Fibroblast of skin of right biceps (primary cell): ENCODE results near the gene R3HDM1.
"Not testable (repeated sequence)": the region's sequence is repeated elsewhere in the genome, so short reads cannot be mapped to it uniquely, and the experiment has no call there.

Source experiments
- DNase-seq: peaks from one replicate; pipeline ENCODE4 v3.0.0-alpha.2; 2013

R3HDM1 gene

DNA sequence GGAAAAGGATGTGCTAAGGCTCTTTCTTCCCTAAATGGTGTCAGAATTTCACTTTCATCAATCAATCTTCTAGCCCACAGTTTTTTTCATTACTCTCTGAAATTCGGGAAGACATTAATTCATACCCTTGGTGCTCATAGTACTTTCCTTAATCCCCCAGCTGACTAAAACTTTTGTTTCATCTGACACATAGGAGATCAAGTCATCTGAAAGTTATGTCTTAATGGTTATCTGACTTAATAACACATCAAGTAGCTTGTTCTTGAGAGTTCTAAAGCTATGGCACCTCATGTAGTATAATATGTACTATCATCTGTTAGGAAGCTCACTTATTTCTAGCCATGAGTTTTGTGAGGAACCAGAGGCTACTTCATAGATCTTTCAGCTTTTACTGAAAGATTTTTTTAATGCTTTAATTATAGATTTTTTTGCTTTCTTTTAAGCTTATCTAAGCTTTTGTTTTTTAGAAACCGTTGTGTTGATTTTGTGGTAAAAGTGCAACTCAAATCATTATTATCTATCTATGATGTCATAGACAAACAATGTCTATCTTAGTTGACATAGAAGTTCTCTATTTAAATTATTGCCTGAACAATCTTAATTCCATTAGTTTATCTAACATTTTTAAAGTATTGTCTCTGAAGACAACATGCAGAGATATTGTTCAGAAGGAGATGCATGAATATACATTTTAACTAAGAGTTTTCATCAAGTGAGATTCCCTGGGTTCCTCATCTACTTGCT lies 116.7 kb downstream of the R3HDM1 start:
- peak; percentile 3 for DNase-seq

DNA sequence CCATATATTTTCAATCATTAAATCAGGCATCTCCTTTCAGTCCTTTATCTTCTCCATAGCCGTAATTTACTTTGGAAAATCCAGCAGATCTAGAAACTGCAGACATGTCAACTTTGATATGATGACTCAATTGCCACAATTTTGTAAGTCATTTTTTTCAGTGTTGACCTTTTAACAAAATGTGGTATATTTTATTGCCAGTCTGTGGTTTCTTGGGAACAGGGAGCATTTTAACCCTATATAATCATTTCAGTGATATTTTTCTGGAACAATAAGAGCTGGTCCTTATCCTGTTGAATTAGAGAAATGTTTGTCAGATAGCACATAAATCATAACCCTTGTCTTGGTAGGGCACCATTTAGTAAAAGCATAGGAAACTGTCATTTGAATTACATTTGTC lies 119.4 kb downstream of the R3HDM1 start:
- DNase-seq: peak; percentile 2

DNA sequence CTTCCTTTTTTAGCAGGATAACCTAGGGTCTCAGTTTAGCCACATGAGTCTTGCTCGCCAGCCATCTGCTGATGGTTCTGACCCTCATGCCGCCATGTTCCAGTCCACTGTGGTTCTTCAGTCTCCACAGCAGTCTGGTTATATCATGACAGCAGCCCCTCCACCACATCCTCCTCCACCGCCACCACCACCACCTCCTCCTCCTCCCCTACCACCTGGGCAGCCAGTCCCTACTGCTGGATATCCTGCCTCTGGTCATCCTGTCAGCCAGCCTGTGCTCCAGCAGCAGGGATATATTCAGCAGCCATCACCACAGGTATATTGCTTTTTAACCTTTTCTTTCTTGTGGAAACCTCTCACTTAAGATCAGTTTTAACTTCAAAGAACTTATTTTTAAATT lies 120.4 kb downstream of the R3HDM1 start:
- DNase-seq: no peak

DNA sequence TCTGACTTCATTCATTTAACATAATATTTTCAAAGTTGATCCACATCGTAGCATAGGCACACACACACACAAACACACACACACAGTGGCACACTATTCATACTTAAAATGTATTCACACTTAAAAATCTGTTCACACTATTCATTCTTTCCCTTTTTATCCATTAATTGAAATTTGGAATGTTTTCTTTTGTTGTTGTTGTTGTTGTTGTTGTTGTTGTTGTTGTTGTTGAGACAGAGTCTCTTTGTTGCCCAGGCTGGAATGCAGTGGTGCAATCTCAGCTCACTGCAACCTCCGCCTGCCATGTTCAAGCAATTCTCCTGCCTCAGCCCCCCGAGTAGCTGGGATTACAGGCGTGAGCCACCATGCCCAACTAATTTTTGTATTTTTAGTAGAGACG lies 123.0 kb downstream of the R3HDM1 start:
- not testable (repeated sequence) for DNase-seq

DNA sequence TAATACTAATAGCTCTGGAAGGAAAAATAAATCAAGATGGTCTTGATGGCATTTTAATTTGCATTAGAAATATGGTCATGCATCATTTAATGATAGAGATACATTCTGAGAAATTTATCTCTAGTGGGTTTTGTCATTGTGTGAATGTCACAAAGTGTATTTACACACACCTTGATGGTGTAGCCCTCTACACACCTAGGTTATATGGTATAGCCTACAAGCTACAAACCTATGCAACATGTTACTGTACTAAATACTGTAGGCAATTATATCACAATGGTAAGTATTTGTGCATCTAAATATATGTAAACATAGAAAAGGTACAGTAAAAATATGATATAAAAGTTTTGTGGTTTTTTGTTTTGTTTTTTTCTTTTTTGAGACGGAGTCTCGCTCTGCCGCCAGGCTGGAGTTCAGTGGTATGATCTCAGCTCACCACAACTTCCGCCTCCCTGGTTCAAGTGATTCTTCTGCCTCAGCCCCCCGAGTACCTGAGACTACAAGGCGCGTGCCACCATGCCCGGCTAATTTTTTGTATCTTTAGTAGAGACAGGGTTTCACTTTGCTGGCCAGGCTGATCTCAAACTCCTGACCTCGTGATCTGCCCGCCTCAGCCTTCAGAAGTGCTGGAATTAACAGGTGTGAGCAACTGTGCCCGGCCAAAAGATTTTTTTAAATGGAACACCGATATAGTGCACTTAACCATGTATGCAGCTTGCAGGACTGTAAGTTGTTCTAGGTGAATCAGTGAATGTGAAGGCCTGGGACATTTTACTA lies 126.7 kb downstream of the R3HDM1 start:
- DNase-seq: no peak

DNA sequence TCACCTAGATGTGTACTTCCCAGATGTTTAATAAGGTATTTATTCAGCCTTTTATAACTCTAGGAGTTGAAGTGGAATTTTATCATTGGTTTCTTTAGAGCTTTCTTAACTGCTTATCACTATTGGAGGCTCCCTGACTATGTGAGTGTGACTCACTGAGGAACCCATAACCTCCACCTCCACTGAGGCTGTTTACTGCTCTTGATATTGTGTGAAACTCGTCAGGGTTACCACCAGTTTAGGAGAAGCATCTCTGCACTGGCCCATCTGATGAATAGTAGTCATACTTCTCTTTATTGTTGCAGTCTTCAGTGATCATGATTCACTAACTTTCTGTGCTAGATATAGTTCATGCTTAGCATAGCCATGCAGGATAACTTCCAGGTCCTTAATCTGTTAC lies 130.8 kb downstream of the R3HDM1 start:
- DNase-seq: no peak

DNA sequence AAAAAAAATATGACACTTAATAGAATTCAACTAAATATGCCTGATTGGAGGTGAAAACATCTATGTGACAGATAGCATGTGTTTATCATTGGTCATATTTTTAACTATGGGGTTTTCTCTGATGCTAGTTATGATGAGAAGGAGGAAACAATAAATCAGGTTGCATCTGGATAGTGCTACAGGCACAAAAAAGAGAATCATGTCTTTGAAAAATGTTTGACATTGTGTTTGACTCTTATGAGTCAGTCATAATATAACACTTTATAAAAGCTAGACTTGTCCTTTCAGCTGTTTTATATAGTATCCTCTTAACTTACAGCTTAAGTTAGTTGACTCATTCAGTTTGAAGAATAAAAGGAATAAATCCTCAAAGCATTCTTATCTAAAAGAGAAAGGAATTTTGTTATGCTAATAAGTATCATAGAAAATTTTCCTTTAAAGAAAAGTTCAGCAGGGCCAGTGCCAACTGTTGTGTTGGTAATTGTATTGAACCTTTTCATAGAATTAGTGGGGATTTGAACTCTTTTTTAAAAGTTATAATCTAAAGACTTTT lies 131.9 kb downstream of the R3HDM1 start:
- DNase-seq: peak; percentile 1

DNA sequence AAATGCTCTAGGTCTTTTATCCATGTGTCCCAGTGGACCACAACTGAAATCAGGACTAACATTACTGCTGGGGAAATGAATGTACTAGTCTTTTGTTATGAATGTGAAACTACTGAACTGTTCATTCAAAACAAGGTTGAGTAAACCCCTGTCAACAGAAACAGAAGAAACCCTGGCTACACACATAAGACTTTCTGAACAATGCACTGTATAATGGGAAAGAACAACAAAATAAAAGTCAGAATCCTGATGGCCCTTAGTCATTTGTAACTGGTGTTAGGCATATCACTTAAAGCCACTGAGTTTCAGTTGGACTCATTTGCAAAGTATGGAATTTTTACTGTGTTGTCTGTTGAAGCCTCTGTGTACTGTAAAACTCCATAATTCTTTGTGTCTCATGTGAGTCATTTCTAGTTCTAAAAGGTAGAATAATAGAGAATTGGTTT lies 133.4 kb downstream of the R3HDM1 start:
- peak; percentile 44 for DNase-seq

DNA sequence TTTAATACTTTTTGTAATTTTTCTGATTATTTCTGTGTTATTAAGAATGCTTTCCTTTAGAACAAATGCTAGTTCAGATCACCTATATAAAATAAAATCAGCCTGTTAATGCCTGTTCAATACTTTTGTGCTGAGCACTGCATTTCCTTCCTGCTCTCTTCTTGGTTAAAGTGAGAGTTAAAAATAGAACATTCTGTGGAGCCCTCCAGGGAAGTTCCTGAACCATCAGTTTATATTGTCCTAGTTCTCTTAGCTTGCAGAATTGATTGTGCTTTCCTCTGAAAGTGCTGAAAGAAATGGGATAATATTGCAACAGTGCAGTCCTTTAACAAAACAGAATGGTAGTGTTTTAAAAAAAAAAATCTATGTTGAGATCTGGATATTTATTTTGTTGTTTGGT lies 135.8 kb downstream of the R3HDM1 start:
- no peak for DNase-seq

DNA sequence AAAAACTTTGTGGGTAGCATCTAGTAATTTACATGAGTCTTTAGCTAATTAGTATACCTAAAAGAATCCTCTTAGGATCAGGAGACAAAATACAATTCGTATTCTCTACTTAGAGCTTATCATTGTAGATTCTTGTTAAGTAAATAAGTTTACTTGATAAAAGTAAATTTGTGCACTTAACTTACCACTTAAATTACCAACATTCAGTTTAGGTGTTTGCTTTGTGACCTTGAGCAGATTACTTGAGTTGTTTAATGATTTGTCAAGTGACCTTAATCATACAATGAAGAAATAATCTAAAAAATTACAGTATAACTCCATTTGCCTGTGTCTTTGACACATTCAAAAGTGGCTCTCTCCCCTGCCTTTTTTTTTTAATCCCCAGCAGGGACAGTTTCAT lies 143.2 kb downstream of the R3HDM1 start:
- no peak for DNase-seq

DNA sequence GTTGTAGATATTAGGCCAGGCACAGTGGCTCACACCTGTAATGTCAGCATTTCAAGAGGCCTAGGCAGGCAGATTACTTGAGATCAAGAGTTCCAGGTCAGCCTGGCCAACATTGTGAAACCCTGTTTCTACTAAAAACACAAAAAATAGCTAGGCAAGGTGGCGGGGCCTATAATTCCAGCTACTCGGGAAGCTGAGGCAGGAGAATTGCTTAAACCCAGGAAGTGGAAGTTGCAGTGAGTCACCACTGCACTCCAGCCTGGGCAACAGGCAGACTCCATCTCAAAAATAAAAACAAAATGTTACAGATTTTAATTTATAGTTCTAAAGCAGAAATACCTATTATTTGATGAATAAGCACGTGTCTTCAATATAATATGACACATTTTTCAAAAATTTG lies 144.7 kb downstream of the R3HDM1 start:
- peak; percentile 1 for DNase-seq

DNA sequence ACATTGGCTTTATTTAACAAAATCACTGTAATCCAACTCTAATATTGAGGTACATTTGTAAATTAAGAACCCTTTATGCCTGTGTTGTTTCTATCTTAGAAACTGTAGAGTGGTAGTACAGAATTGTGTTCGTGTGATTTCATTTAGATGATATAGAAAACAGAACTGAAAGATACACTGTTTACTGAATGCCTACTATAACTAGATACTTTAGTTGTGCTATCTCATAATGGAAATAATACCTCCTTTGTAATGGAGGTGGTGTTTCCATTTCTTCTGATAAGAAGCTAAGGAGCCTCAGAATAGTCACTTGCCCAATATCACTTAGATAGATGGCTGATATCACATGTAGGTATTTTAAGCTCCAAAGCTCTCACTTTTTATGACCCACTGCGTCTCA lies 147.8 kb downstream of the R3HDM1 start:
- no peak for DNase-seq

DNA sequence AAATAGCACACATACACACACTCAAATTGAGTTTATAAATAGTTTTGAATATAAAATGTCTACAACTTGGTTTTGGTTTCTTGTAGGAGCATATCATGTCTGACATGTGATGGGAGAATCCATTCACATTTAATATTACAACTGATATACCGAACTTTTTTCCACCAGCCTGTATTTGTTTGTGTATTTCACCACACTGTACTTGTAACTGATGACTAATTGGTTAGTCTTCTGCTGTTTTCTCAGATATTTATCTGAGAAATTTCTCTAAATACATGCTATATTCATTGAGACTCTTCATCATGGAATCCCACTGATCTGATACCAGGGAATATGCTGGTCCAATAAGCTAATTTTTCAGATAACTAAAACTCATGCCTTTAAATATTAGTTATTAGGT lies 154.1 kb downstream of the R3HDM1 start:
- peak; percentile 3 for DNase-seq

DNA sequence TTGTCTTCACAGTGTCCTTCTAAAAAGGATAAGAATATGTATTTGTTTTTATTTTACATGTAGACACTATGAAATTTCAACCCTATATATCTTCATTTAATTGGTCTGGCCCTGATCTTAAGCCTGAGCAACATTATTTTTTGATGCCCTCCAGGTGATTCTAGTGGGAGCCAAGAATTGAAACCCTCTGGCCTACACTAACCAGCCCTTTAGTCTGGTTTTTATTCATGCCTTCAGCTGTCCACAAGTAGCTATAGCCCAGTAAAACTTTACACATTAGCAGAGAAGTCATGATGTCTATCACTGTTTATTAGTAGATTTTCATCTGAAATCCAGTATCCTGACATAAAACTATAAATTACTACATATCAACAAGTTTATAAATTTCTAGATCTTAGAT lies 157.7 kb downstream of the R3HDM1 start:
- no peak for DNase-seq

DNA sequence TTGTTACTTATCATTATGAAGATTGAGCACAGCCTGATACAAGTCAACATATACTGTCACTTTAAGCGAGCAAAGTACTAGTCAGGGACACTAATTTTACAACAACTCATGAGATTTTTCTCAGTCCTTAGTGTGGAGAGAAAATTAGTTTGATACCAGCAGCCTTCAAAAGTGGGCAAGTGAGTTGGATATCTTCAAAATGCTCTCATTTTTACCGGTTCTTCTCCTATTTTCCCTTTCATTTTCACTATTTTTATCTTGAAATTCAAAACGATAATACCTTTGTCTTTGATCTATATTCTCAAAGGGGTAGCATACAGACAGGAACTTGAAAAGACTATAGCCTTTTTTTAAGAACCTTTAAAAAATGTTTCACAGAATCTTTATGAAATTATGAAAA lies 158.4 kb downstream of the R3HDM1 start:
- DNase-seq: no peak

DNA sequence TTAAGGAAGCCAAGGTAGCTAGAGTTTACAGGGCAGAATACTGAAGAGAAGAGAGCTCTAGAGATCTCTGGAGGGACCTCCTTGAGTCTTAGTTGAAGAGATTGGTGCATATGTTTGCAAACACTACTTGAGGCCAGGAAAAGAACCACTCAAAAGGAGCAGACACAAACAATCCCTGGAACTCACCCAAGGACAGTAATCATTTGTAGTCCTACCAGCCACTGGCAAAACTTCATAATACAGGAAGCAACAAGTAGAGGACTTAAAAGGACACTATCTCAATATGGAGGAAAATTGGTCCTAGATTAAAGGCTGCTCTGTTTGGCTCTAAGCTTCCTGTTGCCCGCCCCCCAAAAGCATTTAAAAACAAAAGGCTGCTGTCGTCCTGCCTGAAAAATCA lies 163.4 kb downstream of the R3HDM1 start:
- no peak for DNase-seq

DNA sequence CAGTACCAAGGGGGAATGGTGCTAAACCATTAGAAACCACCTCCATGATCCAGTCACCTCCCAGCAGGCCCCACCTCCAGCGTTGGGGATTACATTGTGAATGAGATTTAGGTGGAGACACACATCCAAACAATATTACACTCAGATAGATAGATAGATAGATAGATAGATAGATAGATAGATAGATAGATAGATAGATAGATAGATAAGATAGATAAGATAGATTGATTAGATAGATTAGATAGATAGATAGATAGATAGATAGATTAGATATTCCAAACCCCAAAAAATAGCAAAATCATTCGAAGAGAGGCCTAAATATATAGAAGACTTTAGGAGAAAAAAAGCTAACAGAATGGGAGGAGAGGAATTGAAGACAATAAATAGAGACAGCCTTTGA lies 167.6 kb downstream of the R3HDM1 start:
- DNase-seq: no peak

DNA sequence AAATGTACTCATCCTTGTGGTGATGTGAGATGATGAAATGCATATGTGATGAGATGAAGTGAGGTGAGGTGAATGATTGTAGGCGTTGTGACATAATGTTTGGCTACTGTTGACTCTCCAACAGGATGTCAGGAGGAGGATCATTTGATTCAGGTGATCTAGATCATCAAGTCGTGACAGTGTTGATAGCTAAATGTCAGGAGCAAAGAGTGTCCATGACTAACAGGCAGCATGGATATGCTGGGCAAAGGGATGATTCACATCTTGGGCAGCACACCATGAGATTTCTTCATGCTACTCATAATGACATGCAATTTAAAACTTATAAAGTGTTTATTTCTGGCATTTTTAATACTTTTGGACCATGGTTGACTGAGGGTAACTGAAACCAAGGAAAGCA lies 170.2 kb downstream of the R3HDM1 start:
- peak; percentile 49 for DNase-seq

DNA sequence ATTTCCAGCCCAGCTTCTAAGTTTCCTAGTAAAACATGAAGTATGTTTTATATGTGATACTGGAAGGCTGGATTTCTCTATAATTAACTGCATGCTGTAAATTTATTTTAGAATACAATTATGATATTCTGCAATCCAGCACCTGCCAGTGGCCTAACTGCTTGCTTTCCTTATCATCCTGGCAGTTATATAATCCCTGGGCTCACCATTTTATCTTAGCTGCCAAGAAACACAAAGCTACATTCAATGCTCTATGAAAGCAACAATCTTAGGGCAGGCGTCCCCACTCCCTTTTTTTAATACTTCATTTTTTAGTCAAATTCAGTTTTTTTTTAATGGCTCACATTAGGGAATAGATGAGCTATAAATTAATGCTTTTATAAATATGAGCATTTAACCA lies 172.0 kb downstream of the R3HDM1 start:
- DNase-seq: no peak

DNA sequence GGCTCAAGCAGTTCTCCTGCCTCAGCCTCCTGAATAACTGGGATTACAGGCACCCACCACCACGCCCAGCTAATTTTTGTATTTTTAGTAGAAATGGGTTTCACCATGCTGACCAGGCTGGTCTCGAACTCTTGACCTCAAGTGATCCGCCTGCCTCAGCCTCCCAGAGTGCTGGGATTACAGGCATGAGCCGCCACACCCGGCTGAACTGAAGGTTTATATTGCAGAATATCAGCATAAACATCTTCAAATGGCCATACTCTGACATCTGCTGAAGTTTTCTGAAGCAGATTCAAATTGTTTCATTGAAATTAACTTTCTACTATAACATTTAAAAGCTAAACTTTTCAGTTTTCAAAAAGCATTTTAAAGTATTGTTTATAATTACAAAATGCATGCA lies 172.8 kb downstream of the R3HDM1 start:
- DNase-seq: not testable (repeated sequence)

DNA sequence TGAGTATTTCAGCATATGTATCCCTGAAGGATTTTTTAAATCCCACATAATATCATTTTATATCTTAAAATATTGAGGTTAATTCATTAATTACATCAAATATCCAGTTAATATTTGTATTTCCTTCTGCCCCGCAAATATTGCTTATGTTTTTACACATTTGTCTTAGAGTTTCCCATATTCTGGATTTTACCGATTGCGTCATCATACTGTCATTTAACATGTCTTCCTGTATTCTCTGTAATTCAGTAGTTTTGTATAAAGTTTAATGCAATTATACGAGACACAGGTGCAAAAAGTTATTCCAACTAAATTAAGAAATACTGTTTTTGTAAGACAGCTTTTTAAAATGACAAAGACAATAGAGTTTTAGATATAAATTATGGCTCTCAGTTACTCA lies 176.9 kb downstream of the R3HDM1 start:
- no peak for DNase-seq

DNA sequence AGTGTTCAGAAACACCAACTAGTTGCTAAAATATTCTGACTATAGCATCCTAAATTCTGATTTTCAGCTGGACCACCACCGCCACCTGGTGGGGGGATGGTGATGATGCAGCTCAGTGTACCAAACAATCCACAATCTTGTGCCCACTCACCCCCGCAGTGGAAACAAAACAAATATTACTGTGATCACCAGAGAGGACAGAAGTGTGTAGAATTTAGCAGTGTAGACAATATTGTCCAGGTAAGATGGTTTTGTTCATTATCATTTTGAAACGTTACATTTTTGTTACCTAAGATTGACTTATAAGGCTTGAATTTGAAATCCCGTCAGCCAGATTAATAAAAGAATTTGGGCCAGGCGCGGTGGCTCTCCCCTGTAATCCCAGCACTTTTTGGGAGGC lies 178.7 kb downstream of the R3HDM1 start:
- peak; percentile 40 for DNase-seq

DNA sequence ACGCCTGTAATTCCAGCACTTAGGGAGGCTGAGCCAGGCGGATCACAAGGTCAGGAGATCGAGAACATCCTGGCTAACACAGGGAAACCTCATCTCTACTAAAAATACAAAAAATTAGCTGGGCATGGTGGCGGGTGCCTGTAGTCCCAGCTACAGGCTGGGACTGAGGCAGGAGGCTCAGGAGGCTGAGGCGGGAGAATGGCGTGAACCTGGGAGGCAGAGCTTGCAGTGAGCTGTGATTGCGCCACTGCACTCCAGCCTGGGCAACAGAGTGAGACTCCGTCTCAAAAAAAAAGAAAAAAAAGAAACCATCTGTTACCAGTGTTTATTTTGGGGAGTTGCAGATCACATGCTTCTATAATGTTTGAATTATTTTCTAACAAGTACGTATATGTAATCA lies 183.8 kb downstream of the R3HDM1 start:
- not testable (repeated sequence) for DNase-seq

DNA sequence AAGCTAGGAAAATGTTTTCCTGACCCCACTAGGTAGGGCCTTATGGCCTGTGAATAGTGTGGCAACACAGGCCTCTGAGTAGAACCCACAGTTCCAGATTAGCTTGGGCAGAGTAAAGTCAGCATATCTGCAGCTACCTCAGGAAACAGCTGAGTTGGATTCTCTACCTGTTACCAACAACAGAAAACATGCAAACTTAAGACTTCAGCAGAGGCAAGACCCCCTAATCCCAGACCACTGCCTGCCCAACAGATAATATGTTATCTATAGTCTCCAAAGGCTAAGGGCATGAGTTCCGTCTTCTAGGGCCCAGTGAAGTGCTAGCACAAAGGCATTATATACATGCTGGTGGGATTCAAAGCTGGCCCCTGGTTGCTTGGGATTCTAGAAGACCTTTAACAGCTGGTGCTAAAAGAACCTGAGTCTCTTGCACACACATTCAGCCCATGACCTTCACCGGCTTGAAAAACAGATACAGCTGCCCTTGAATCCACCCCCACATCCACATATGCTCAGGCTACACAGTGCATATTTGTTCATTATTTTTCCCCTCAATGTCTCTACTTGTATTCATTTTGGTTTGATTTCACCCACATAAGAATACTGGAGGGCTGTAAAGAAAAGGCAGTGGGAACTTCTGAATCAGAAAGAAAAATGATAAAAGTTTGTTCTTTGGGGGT lies 196.9 kb downstream of the R3HDM1 start:
- DNase-seq: no peak
